ENCODE measurements around the gene IRAK4.
"Not testable (repeated sequence)": the region's sequence is repeated elsewhere in the genome, so short reads cannot be mapped to it uniquely, and the experiment has no call there.

Gene IRAK4

DNA sequence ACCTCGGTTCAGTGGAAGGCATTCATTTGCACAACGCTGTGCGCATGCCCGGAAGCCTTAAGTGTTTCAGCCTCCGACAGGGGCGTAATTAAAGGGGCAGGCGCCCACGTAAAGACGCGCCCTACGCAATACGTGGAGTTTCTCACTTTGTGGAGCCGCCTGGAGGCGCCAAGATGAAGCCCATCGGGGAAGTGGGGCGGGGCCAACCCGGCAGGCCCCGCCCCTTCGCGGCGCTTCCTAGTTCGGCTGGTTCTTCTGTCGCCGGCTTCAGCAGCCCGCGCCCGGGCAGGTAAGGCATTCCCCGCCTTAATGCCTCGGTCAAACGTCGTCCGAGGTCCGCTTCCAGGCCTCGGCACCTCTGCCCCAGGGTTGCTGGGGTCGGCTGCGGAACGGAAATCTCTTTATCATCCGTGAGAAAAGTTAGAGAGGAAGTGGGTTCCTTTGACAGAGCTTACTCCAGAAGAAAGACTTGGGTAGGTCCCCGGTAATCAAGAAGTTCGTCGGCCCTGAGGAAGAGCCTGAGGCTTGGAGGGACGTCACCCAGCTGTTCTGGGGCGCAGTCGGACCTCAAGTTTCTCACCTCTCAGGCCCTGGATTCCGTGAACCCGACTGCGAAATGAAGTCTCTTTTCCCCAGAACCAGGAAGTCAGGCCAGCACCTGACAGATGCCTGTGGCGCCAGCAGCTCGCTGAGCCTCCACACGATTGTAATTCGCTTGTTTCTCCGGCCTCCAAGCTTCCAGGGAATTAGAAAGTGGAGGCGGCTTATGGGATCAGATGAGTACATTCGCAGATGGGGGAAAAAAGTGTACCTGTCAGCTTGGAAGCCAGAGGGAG, at the start of gene IRAK4, which contains the start of gene PUS7L:
Gene IRAK4, plus strand, starts transcription at position 224 of the 836 bp plus-strand sequence. CDS start 9,161 bp downstream, outside the sequence.
Gene PUS7L, minus strand, starts transcription at position 63 of the 836 bp plus-strand sequence. CDS start 3,545 bp downstream, outside the sequence.
- peak; percentile 98 for DNase-seq

DNA sequence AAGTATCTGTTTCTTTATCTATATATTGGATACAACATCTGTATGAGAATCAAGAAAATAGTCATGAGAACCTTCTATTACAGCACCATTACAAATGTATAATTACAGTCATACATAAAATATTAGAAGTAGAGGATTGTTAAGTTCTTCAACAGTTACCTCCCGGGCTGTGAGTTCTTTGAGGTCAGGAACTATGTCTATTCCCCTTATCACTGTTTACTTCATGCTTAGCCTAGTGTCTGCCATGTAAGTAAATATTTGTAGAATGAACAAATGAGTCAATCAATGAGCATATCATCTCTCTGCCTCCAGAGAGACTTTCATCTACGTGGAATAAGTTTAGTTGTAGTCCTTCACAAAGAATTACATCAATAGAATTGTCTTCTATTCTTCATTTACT, 47.4 kb upstream of the IRAK4 start:
- DNase-seq, result no peak

- DNase-seq, result no peak
These were observed 36.1 kb upstream of the IRAK4 start for GRCh38 chr12:43722621-43723020.

- DNase-seq, result no peak
These were observed 35.6 kb upstream of the IRAK4 start for GRCh38 chr12:43723134-43723533.

DNA sequence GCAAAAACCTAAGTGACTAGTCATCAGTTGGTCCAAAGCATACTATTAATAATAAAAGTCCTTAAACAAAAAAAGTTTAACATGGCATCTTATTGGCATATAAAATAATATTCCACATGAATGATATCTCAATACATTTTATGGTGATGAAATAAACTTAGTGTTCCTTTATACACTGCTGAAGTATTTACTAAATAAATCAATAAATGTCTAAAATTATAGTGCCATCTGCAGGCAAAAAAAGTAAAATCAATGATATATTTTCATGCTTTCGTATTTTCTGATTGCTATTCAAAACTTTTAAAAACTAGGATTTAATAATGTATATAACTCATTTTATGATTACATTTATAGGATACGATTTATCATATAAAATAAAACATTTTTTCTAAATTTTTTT, 30.6 kb upstream of the IRAK4 start:
- DNase-seq, result no peak

DNA sequence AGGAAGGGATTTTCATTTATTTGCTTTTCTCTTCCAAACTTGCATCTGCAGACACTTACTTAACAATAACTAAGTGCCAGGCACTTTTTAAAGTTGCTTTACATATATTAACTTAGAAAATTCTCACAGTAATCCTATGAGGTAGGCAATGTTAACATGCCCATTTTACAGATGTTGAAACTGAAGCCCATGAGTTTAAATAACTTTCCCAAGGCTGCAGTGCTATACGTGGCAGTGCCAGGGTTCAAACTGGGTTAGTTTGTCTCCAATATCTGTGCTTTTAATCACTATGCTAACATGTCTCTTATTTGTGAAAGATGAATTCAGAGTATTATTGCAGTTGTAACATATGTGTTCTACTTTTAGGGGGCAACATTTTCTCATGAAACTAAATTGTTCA, 30.1 kb upstream of the IRAK4 start:
- DNase-seq, result no peak

DNA sequence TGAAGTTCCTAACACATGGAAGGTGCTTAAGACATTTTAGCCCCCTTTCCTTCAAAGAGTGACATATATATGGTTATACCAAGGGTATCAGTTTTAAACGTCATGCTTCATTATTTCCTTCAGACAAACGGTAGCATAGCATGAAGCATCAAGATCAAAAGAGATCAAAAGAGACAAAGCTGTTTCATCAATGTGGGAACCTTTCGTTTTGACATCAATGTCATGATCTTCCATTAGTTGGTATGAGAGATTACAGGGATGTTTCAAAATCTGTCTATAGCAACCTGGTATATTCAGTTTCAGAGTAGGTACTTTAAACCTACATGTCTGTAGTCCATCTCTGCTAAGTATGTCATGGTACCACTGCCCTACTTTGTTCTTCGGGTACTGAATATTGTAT, 28.5 kb upstream of the IRAK4 start:
- DNase-seq, result no peak

- DNase-seq, result no peak
These were observed 25.1 kb upstream of the IRAK4 start for GRCh38 chr12:43733687-43734086.

- DNase-seq, result no peak
These were observed 21.8 kb upstream of the IRAK4 start for GRCh38 chr12:43736927-43737440.

- DNase-seq, result no peak
These were observed 21.1 kb upstream of the IRAK4 start for GRCh38 chr12:43737646-43738045.

GRCh38 chr12:43740511-43741100, 18.1 kb upstream of the IRAK4 start:
- DNase-seq, result no peak

DNA sequence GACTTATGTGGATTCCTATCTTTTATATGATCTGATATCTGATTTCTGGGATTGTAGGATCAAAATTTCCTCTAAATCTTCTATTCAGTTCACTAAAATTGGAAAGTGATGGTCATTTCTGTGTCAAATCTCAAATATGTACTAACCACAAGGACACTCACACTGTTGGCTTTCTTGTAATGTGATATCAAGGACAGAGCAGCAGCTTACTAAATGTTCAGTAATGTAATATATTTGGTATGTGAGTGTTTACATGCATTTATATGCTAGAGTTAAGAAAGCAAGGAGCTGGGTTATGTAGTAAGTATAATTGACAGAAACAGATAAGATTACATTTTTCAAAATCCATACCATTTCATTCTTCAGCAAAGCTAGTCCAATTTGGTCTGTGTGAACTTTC, 16.6 kb upstream of the IRAK4 start:
- no peak for DNase-seq

DNA sequence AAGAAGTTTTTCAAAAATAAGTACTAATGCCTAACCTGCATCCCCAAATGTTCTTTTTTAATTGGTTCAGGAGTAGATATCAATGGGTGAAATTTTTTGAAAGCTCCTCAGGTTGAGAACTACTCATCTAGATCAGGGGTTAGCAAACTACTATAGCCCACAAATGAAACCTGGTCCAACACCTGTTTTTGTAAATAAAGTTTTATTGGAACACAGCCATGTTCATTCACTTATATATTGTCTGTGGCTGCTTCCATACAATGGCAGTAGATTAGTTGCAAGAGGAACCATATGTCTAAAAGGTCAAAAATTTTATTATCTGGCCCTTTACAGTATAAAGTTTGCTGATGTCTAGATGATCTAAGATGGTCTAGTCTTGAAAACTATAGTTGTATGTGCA, 13.9 kb upstream of the IRAK4 start:
- DNase-seq, result no peak

GRCh38 chr12:43749016-43749415, 9.7 kb upstream of the IRAK4 start:
- no peak for DNase-seq

DNA sequence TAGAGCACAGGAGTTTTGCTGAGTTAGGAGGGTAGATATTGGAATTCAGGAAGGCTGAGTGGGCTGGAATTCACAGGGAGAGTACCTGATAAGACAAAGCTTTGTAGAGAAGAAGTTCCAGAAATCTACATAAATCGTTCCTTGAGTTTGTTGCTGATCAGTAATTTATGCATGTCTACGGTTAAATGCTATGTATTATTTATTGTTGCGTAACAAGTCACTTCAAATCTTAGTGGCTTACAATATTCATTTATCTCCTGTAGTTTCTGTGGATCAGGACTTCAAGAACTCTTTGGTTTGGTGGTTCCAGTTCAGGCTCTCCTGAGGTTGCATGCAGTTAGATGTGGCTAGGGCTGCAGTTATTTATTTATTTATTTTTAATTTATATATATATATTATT, 7.9 kb upstream of the IRAK4 start:
- no peak for DNase-seq

- not testable (repeated sequence) for DNase-seq
These were observed 7.4 kb upstream of the IRAK4 start for GRCh38 chr12:43751360-43751759.

- no peak for DNase-seq
These were observed 4.7 kb upstream of the IRAK4 start for GRCh38 chr12:43754015-43754414.

GRCh38 chr12:43758247-43758727, 464 bp upstream of the IRAK4 start:
- DNase-seq, result peak; percentile 61

DNA sequence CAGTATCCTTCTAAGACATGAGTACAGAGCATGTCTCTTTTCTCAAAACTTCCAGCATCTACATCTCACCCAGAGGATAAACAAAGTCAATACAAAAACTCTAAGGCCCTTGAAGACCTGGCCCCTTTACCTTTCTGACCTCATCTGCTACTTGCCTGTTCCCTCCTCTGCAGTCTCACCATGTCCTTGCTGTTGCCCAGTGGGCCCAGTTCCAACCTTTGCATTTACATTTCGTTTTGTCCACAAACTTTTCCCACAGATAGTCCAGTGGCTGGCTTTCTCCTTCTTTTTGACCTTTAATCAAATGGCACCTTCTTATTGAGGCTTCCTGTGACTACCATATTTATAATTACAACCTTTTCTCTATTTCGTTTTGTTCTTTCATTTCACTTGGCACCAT, 1.6 kb downstream of the IRAK4 start:
- no peak for DNase-seq

DNA sequence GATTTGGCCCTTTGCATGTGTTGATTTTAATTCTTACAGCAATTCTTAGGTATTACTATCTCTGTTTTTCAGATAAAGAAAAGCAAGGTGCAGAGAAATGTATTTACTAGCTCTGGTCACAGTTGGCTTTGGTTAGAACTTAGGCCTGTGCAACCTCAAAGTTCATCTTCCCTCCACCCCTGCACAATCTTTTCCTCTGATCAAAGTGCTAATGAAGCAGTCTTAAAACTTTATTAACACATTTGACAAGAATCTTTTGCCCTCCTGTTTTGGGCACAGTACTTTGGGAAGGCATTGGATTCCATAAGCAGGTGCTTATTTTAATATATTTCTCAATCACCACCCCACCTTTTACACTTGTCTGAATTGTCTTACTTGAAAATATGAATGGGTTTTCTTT, 2.7 kb downstream of the IRAK4 start:
- no peak for DNase-seq

GRCh38 chr12:43762596-43762995, 3.8 kb downstream of the IRAK4 start:
- peak; percentile 7 for DNase-seq

DNA sequence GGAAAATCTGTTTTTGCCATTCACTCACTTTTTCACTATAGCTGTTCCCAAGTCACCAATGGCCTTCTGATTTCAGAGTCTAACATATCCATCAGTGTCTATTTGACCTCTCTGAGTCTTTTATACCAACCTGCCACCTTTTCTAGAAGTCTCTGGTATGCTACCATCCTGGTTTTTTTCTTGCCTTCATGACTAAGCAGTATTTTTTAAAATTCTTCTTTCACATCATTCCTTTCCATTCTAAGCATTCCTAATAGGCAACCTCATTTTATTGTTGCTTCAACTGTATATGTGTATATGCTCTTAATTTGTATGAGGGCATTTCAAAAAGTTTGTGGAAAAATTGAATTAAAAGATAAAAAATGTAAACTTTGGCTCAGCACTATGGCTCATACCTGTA, 5.0 kb downstream of the IRAK4 start:
- no peak for DNase-seq

DNA sequence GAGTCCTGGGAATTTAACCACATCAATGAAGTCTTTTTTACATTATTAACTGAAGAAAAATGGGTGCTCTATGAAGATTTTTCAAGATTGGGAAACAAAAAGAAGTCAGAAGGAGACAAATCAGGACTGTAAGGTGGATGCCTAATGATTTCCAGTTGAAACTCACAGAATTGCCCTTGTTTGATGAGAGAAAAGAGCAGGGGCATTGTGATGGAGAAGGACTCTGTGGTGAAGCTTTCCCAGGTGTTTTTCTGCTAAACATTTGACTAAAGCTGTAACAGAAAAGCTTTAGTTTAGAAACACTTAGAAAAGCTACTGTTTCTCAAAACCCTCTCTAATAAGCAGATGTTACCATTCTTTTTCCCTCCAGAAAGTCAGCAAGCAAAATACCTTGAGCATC, 5.8 kb downstream of the IRAK4 start:
- no peak for DNase-seq

- no peak for DNase-seq
These were observed 7.5 kb downstream of the IRAK4 start for GRCh38 chr12:43766291-43766690.
